ENCODE results near the gene CBR1. TPM values are rescaled to one million over a fixed set of nuclear protein-coding genes. Genes with fewer than 3 reads are reported as not detected.

CBR1 gene
- total RNA-seq (2022; extraction: Qiagen RNA extraction; ENCODE audit: low read depth), result 130 to 183 TPM (median 169 TPM) in 5 replicates

GRCh38 chr21:36069713-36070583 lies at the start of gene CBR1:
TSS of gene CBR1 (plus strand) at chr21:36070024. CDS start at chr21:36070116, 92 bp downstream.

GRCh38 chr21:36060159-36060921 lies 9.5 kb upstream of the CBR1 start, which contains the start of gene SETD4:
TSS of gene SETD4 (minus strand) at chr21:36060526. CDS start at chr21:36058888, 1,638 bp downstream.

Other genes starting within 250 kb of the CBR1 start
- gene SETD4, start 9.5 kb upstream of the CBR1 start, total RNA-seq (2022; extraction: Qiagen RNA extraction; ENCODE audit: low read depth), result 8.7 to 12.4 TPM (median 10.0 TPM) in 5 replicates
- gene CBR3, start 65.1 kb downstream of the CBR1 start, total RNA-seq (2022; extraction: Qiagen RNA extraction; ENCODE audit: low read depth), result 12.1 to 14.0 TPM (median 13.4 TPM) in 5 replicates
- gene DOP1B, start 86.8 kb downstream of the CBR1 start, total RNA-seq (2022; extraction: Qiagen RNA extraction; ENCODE audit: low read depth), result 2.6 to 5.2 TPM (median 4.6 TPM) in 5 replicates